Panc1 (cell line): ENCODE measurements around the gene RPS16.

ENCODE experiments used
- CTCF ChIP-seq: fragments of 450-650 bp; IDR thresholded peaks from 2 replicates; pipeline ENCODE4 v1.5.1; 2017; ENCODE audit warnings: mild to moderate bottlenecking
- SIN3A ChIP-seq: IDR thresholded peaks from 2 replicates; pipeline ENCODE4 v1.6.1; 2012; ENCODE audit warnings: low read depth, mild to moderate bottlenecking, low read length, moderate library complexity, borderline replicate concordance; ENCODE audit not compliant: insufficient read depth

DNA sequence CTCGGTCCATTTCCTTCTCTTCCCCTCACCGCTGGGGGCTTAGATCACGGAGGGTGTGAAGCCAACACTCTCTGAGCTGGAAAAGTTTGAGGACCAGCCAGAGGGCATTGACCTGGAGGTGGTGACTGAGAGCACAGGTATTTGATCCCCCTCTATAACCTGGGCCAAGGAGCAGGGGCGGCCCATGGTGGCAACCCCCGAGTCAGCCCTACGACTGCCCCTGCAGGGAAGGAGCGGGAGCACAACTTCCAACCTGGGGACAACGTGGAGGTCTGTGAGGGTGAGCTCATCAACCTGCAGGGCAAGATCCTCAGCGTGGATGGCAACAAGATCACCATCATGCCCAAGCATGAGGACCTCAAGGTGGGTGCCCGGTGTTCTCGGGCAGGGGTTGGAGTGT is 33.3 kb upstream of the RPS16 start:
- TF ChIP-seq CTCF, result no peak
- no peak for TF ChIP-seq SIN3A
